Tibial nerve (tissue), 4 donors: ENCODE measurements around the gene TMPRSS11B.

Source experiments
- EP300 ChIP-seq, 2 donors: sonication (generic); formaldehyde crosslinking; IDR thresholded peaks; one replicate each; pipeline ENCODE4 v1.6.1; 2017; ENCODE audit warnings: antibody characterized with exemption in 2 of 2, mild to moderate bottlenecking in 1 of 2
- POLR2A ChIP-seq, 2 donors: fragments of 450-650 bp; IDR thresholded peaks; one replicate each; pipeline ENCODE4 v1.6.1; 2017; ENCODE audit warnings: antibody characterized with exemption in 2 of 2, mild to moderate bottlenecking in 2 of 2, moderate library complexity in 2 of 2
- TF ChIP-seq, protein P1 (sequence below), 5 experiments: fragments of 200-600 bp in 3 of 5; fragments of 450-650 bp in 2 of 5; sonication (generic) in 3 of 5; IDR thresholded peaks; one replicate each; pipeline ENCODE4 v1.5.1; 2016 to 2019; ENCODE audit warnings: antibody characterized with exemption in 5 of 5, mild to moderate bottlenecking in 3 of 5, moderate library complexity in 2 of 5

DNA sequence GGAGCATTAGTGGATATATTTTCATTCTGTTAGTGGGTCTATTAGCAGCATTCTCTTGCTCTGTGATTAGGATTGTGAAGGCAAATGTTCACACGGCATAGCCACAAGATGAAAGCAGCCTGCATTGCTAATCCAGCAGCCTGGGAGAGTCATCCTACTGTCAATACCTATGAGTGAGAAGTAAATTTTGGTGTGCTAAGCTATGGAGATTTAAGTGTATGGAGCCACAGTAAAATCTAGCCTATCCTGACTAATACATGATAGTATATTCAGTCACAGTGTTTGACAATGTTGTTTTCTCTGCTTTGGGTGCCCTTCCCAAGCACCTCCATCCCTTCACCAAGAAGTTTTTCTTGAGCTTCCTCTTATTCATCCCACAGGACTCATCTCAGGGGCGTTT, 68.6 kb downstream of the TMPRSS11B start:
- TF ChIP-seq, protein P1, sequence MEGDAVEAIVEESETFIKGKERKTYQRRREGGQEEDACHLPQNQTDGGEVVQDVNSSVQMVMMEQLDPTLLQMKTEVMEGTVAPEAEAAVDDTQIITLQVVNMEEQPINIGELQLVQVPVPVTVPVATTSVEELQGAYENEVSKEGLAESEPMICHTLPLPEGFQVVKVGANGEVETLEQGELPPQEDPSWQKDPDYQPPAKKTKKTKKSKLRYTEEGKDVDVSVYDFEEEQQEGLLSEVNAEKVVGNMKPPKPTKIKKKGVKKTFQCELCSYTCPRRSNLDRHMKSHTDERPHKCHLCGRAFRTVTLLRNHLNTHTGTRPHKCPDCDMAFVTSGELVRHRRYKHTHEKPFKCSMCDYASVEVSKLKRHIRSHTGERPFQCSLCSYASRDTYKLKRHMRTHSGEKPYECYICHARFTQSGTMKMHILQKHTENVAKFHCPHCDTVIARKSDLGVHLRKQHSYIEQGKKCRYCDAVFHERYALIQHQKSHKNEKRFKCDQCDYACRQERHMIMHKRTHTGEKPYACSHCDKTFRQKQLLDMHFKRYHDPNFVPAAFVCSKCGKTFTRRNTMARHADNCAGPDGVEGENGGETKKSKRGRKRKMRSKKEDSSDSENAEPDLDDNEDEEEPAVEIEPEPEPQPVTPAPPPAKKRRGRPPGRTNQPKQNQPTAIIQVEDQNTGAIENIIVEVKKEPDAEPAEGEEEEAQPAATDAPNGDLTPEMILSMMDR (IDR thresholded peaks at IDR 0.05), result no peak
- TF ChIP-seq EP300 (IDR thresholded peaks at IDR 0.05) (no peak), POLR2A (IDR thresholded peaks at IDR 0.05) (no peak)
